Lung (tissue), 12 donors: Measurements from ENCODE around the gene LARGE1. TPM values are rescaled to one million over a fixed set of nuclear protein-coding genes. Genes with fewer than 3 reads are reported as not detected.

ENCODE experiments used
- ATAC-seq: fragments of 200-7000 bp; cut with Tn5 transposase; one replicate; pipeline ENCODE4 v1.9.1; 2020; ENCODE audit warnings: moderate number of reproducible peaks; ENCODE audit not compliant: insufficient read depth, low FRiP score
- DNase-seq, 3 donors: peaks; one replicate each; pipeline ENCODE4 v3.0.0-alpha.2; 2013 to 2017
- H3K27ac ChIP-seq, 2 donors: one replicate each; pipeline ENCODE4 v1.5.1; 2013; ENCODE audit warnings: mild to moderate bottlenecking in 2 of 2, moderate library complexity in 2 of 2, control low read depth in 1 of 2, inconsistent platforms in 1 of 2, low read depth in 1 of 2, low read length in 1 of 2
- H3K27me3 ChIP-seq, 3 donors: one replicate each; pipeline ENCODE4 v1.5.1; 2013; ENCODE audit warnings: low read length in 2 of 3; ENCODE audit not compliant: control insufficient read depth in 3 of 3, insufficient read depth in 3 of 3
- H3K36me3 ChIP-seq, 4 donors: one replicate each; pipeline ENCODE4 v1.5.1; 2013; ENCODE audit warnings: low read length in 4 of 4, mild to moderate bottlenecking in 1 of 4, moderate library complexity in 1 of 4; ENCODE audit not compliant: control insufficient read depth in 4 of 4, insufficient read depth in 4 of 4
- H3K4me1 ChIP-seq, 5 donors: one replicate each; pipeline ENCODE4 v1.5.1; 2013; ENCODE audit warnings: low read length in 5 of 5, mild to moderate bottlenecking in 2 of 5, moderate library complexity in 1 of 5; ENCODE audit not compliant: control insufficient read depth in 5 of 5, insufficient read depth in 5 of 5
- H3K4me3 ChIP-seq: one replicate; pipeline ENCODE4 v1.5.1; 2013; ENCODE audit warnings: mild to moderate bottlenecking, control low read depth, moderate library complexity
- H3K9ac ChIP-seq, 2 donors: one replicate each; pipeline ENCODE4 v1.5.1; 2013; ENCODE audit warnings: low read length in 2 of 2, control low read depth in 1 of 2; ENCODE audit not compliant: insufficient read depth in 1 of 2
- H3K9me3 ChIP-seq, 4 donors: one replicate each; pipeline ENCODE4 v1.5.1; 2013; ENCODE audit warnings: low read length in 3 of 4, mild to moderate bottlenecking in 1 of 4, moderate library complexity in 1 of 4; ENCODE audit not compliant: control insufficient read depth in 4 of 4, insufficient read depth in 3 of 4
- WGBS, 2 donors: extraction: QIAGEN DNeasy Blood & Tissue Kit; methylation state at CpG; one replicate each; pipeline ENCODE4 v1.1.7; 2013; 5-methylcytosine and 5-hydroxymethylcytosine counted together
- polyA plus RNA-seq, 2 donors: library from polyadenylated mRNA; stranded (reverse); fragments of 200-250 nt; gene quantifications; one replicate each; pipeline ENCODE4 v1.2.1, GENCODE V29; 2013
- total RNA-seq, 2 donors: library from RNA; depleted of rRNA in 1 of 2; stranded (reverse); fragments of >200 nt in 1 of 2; gene quantifications; one replicate each; pipeline ENCODE4 v1.2.1, GENCODE V29; 2014 to 2021
- TF ChIP-seq, protein P1 (sequence below): IDR thresholded peaks from 2 replicates; pipeline ENCODE4 v1.5.1; 2012; ENCODE audit warnings: mild to moderate bottlenecking; ENCODE audit errors: control extremely low read depth, extremely low read depth
- donor health status: control.
- donor health status: control.
- donor health status: Bipolar disorder and iron deficiency.
- donor health status: healthy.
- donor health status: DM: yes; HTN: yes; CAD: no.

LARGE1 gene
- total and polyA plus RNA-seq, 4 donors = 2.9 to 41.1 (median 15.4) TPM

DNA sequence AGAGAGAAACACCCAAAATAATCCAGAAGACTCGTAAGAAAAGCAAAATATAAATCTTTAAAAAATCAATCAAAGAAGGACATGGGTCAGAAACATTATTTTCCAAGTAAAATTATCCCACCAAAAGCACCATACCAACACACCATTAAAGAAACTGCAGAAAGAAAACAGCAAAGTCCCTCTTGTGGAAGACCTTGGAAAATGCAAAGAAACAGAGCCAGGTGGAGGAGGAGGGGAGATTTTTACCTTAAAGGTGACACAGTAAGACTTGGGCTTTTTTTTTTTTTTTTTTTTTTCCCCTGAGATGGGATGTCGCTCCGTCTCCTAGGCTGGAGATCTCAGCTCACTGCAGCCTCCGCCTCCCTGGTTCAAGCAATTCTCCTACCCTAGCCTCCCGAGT lies 123.8 kb downstream of the LARGE1 start:
- H3K4me1 ChIP-seq = peaks cover 0 to 8% (median 1%) of the 10 kb centered on the region in 5 donors
- H3K9ac ChIP-seq = no peak overlapping the region
- H3K4me3 ChIP-seq = no peak overlapping the region
- no peaks in the 10 kb centered on the region for H3K27me3 ChIP-seq
- H3K27ac ChIP-seq = no peak overlapping the region
- DNase-seq (no peak), ATAC-seq (no peak)
- WGBS, 2 donors = 92 to 96% methylated on average over 5 of the region's 5 CpGs
- TF ChIP-seq, protein P1, sequence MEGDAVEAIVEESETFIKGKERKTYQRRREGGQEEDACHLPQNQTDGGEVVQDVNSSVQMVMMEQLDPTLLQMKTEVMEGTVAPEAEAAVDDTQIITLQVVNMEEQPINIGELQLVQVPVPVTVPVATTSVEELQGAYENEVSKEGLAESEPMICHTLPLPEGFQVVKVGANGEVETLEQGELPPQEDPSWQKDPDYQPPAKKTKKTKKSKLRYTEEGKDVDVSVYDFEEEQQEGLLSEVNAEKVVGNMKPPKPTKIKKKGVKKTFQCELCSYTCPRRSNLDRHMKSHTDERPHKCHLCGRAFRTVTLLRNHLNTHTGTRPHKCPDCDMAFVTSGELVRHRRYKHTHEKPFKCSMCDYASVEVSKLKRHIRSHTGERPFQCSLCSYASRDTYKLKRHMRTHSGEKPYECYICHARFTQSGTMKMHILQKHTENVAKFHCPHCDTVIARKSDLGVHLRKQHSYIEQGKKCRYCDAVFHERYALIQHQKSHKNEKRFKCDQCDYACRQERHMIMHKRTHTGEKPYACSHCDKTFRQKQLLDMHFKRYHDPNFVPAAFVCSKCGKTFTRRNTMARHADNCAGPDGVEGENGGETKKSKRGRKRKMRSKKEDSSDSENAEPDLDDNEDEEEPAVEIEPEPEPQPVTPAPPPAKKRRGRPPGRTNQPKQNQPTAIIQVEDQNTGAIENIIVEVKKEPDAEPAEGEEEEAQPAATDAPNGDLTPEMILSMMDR = no peak
- H3K9me3 ChIP-seq = no peaks in the 10 kb centered on the region
- no peaks in the 10 kb centered on the region for H3K36me3 ChIP-seq

DNA sequence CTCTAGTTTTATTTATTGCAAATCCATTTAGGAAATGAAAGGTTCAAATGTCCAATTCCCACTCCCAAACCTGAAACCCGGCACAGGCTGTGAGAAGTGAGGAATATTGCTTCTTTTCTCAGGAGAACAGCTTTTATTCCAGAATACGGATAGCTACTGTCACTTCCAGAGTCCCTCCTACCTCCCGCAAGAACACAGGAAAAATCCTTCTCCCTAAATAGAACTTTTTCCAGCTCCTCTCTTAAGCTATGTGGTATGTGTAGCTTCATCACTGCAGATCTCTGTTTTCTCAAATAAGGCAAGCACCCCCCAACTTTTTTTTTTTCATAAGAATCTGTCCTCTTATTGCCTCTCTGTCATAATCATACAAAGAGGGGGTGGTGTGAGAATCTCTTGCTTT lies 126.8 kb downstream of the LARGE1 start:
- Histone ChIP-seq H3K27me3 (no peaks in the 10 kb centered on the region), H3K4me3 (no peak overlapping the region), H3K9me3 (peaks cover 0 to 13% (median 4%) of the 10 kb centered on the region in 4 donors), H3K9ac (no peak overlapping the region), H3K36me3 (no peaks in the 10 kb centered on the region), H3K4me1 (peaks cover 0 to 8% (median 0%) of the 10 kb centered on the region in 5 donors), H3K27ac (peak overlapping the region in 1 of 2 donors; percentile 39)
- no peak for DNase-seq
- ATAC-seq = no peak
- TF ChIP-seq, protein P1 = no peak
- 81 to 85% methylated on average over 3 of the region's 3 CpGs for WGBS, 2 donors

DNA sequence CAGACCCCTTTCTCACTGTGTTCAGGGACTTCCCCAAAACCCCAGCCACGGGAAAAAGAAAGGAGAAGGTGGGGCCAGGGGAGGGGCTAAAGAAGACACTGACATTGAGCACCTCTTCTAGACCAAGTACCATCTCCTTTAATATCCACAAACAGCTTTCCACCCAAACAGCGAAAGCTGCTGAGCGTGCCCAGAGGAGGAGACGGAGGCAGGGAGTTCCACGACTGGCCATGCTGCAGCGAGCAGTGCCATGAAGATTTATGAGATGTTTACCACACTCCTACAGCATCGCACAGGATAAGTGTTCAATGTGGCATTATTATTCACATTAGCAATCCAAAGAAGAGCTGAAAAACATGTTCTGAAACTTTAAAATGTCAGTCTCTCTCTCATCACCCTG lies 127.4 kb downstream of the LARGE1 start:
- DNase-seq (peak in 1 of 3 donors; percentile 35), ATAC-seq (no peak)
- 22 to 41% methylated on average over 7 of the region's 7 CpGs for WGBS, 2 donors
- H3K27ac ChIP-seq = no peak overlapping the region
- H3K36me3 ChIP-seq = no peaks in the 10 kb centered on the region
- no peak overlapping the region for H3K4me3 ChIP-seq
- H3K9ac ChIP-seq = no peak overlapping the region
- no peaks in the 10 kb centered on the region for H3K27me3 ChIP-seq
- TF ChIP-seq, protein P1 = no peak
- H3K4me1 ChIP-seq = peaks cover 0 to 8% (median 0%) of the 10 kb centered on the region in 5 donors
- peaks cover 0 to 19% (median 8%) of the 10 kb centered on the region in 4 donors for H3K9me3 ChIP-seq

DNA sequence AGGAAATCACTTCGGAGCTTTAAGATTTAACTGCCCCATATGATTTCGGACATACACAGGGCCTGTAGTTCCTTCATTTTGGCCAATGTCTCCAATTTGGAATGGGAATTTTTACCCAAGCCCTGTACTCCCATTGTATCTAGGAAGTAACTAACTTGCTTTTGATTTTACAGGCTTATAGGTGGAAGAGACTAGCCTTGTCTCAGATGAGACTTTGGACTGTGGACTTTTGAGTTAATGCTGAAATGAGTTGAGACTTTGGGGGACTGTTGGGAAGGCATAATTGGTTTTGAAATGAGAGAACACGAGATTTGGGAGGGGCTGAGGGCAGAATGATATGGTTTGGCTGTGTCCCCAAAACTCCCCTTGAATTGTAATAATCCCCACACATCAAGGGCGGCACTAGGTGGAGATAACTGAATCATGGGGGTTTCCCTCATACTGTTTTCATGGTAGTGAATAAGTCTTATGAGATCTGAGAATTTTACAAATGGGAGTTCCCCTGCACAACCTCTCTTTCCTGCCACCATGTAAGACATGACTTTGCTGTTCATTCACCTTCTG lies 130.5 kb downstream of the LARGE1 start:
- no peak for ATAC-seq
- Histone ChIP-seq H3K9me3 (peaks cover 0 to 20% (median 8%) of the 10 kb centered on the region in 4 donors), H3K9ac (no peak overlapping the region), H3K27ac (peak overlapping the region in 1 of 2 donors; percentile 27), H3K4me1 (peaks cover 0 to 21% (median 13%) of the 10 kb centered on the region in 5 donors), H3K36me3 (no peaks in the 10 kb centered on the region), H3K4me3 (no peak overlapping the region), H3K27me3 (no peaks in the 10 kb centered on the region)
- no peak for DNase-seq
- TF ChIP-seq, protein P1 = no peak
- 79 to 90% methylated on average over 4 of the region's 4 CpGs for WGBS, 2 donors
